ENCODE results near the gene LRIG1.

- TF ChIP-seq CTCF (conservative IDR thresholded peaks at IDR 0.05; ENCODE audit: low read depth, low read length) (no peak), EZH2phosphoT487 (IDR thresholded peaks at IDR 0.05; ENCODE audit: borderline replicate concordance, low read length) (no peak)
Observed at GRCh38 chr3:66520724-66521123, 19.9 kb upstream of the LRIG1 start.

All from PC-3 (cell line).